HEK293 (cell line): ENCODE measurements around the gene GID4.

Experiments
- CTCF ChIA-PET: fragments of 350-600 bp; formaldehyde crosslinking; extraction: SDS; loops from one replicate; lab custom pipeline; 2021; ENCODE audit warnings: antibody characterized with exemption; lab: Yijun Ruan, JAX
- POLR2A ChIA-PET: fragments of 300-600 bp; formaldehyde crosslinking; extraction: SDS; loops from one replicate; lab custom pipeline; 2020; ENCODE audit warnings: antibody characterized with exemption, inconsistent platforms; lab: Yijun Ruan, JAX
- H3K27ac ChIP-seq: fragments of 200-500 bp; sonication (Bioruptor generic); 2 replicates; pipeline ENCODE4 v1.5.1; 2014; ENCODE audit warnings: low read depth, low read length, control low read depth, inconsistent platforms; ENCODE audit errors: extremely low read depth
- H3K36me3 ChIP-seq, 2 experiments: fragments of 200-500 bp in 1 of 2; sonication (Bioruptor generic) in 1 of 2; 1 replicate in 1 of 2; 2 replicates in 1 of 2; pipeline ENCODE4 v1.5.1; 2014 to 2017; ENCODE audit warnings: inconsistent platforms in 2 of 2, low read length in 2 of 2; ENCODE audit not compliant: control insufficient read depth in 2 of 2, insufficient read depth in 1 of 2
- H3K4me1 ChIP-seq: fragments of 200-500 bp; sonication (Bioruptor generic); 2 replicates; pipeline ENCODE4 v1.5.1; 2014; ENCODE audit warnings: mild to moderate bottlenecking, low read length, inconsistent platforms; ENCODE audit not compliant: control insufficient read depth, insufficient read depth
- H3K4me3 ChIP-seq: 2 replicates; pipeline ENCODE4 v1.5.1; 2011; ENCODE audit warnings: low read depth, mild to moderate bottlenecking, control low read depth, low read length, moderate library complexity
- H3K9me3 ChIP-seq: fragments of 200-500 bp; sonication (Bioruptor generic); 2 replicates; pipeline ENCODE4 v1.5.1; 2014; ENCODE audit warnings: low read depth, low read length, inconsistent platforms; ENCODE audit not compliant: control insufficient read depth, insufficient read depth
- BCL11B ChIP-seq: fragments of 450-650 bp; formaldehyde crosslinking; IDR thresholded peaks from 2 replicates; pipeline ENCODE4 v1.5.1; 2016; ENCODE audit warnings: low read depth, missing biosample characterization, missing genetic modification characterization
- CTCF ChIP-seq: fragments of 450-650 bp; formaldehyde crosslinking; IDR thresholded peaks from 2 replicates; pipeline ENCODE4 v1.5.1; 2016; ENCODE audit warnings: missing biosample characterization, missing genetic modification characterization
- IKZF3 ChIP-seq: fragments of 450-650 bp; IDR thresholded peaks from 2 replicates; pipeline ENCODE4 v1.5.0; 2018; ENCODE audit warnings: missing biosample characterization, mild to moderate bottlenecking, missing genetic modification characterization, moderate library complexity
- ZIC2 ChIP-seq: fragments of 450-650 bp; formaldehyde crosslinking; IDR thresholded peaks from 2 replicates; pipeline ENCODE4 v1.5.1; 2016; ENCODE audit warnings: missing biosample characterization, missing genetic modification characterization
- ZNF132 ChIP-seq: fragments of 450-650 bp; formaldehyde crosslinking; IDR thresholded peaks from 2 replicates; pipeline ENCODE4 v1.5.1; 2017; ENCODE audit warnings: missing biosample characterization, missing genetic modification characterization, borderline replicate concordance
- ZNF350 ChIP-seq: fragments of 450-650 bp; formaldehyde crosslinking; IDR thresholded peaks from 2 replicates; pipeline ENCODE4 v1.5.0; 2017; ENCODE audit warnings: missing biosample characterization, mild to moderate bottlenecking, missing genetic modification characterization
- ZNF473 ChIP-seq: fragments of 450-650 bp; formaldehyde crosslinking; IDR thresholded peaks from 2 replicates; pipeline ENCODE4 v1.5.1; 2017; ENCODE audit warnings: missing biosample characterization, missing genetic modification characterization
- ZNF629 ChIP-seq: fragments of 450-650 bp; formaldehyde crosslinking; IDR thresholded peaks from 2 replicates; pipeline ENCODE4 v1.5.1; 2017; ENCODE audit warnings: missing biosample characterization, missing genetic modification characterization
- TF ChIP-seq, protein P1 (sequence below): fragments of 450-650 bp; formaldehyde crosslinking; IDR thresholded peaks from 2 replicates; pipeline ENCODE4 v1.5.1; 2016; ENCODE audit warnings: missing biosample characterization, missing genetic modification characterization
- TF ChIP-seq, protein P2 (sequence below): fragments of 450-650 bp; IDR thresholded peaks from 2 replicates; pipeline ENCODE4 v1.5.1; 2018; ENCODE audit warnings: missing biosample characterization, mild to moderate bottlenecking, missing genetic modification characterization
- TF ChIP-seq, protein P3 (sequence below): IDR thresholded peaks from 2 replicates; pipeline ENCODE4 v1.6.1; 2011; ENCODE audit warnings: mild to moderate bottlenecking, low read depth, low read length, borderline replicate concordance

The GID4 gene

GRCh38 chr17:18015593-18015992 is 23.6 kb upstream of the GID4 start:
- ChIA-PET CTCF (no interaction called here), POLR2A (no interaction called here)
- no peak overlapping the region for H3K27ac ChIP-seq
- peaks cover 4 to 24% of the 10 kb centered on the region in 2 experiments; a peak in 2 of 3 replicates for H3K36me3 ChIP-seq
- no peak overlapping the region for H3K4me3 ChIP-seq
- H3K9me3 ChIP-seq = no peaks in the 10 kb centered on the region
- no peaks in the 10 kb centered on the region for H3K4me1 ChIP-seq
- TF ChIP-seq, protein P1, sequence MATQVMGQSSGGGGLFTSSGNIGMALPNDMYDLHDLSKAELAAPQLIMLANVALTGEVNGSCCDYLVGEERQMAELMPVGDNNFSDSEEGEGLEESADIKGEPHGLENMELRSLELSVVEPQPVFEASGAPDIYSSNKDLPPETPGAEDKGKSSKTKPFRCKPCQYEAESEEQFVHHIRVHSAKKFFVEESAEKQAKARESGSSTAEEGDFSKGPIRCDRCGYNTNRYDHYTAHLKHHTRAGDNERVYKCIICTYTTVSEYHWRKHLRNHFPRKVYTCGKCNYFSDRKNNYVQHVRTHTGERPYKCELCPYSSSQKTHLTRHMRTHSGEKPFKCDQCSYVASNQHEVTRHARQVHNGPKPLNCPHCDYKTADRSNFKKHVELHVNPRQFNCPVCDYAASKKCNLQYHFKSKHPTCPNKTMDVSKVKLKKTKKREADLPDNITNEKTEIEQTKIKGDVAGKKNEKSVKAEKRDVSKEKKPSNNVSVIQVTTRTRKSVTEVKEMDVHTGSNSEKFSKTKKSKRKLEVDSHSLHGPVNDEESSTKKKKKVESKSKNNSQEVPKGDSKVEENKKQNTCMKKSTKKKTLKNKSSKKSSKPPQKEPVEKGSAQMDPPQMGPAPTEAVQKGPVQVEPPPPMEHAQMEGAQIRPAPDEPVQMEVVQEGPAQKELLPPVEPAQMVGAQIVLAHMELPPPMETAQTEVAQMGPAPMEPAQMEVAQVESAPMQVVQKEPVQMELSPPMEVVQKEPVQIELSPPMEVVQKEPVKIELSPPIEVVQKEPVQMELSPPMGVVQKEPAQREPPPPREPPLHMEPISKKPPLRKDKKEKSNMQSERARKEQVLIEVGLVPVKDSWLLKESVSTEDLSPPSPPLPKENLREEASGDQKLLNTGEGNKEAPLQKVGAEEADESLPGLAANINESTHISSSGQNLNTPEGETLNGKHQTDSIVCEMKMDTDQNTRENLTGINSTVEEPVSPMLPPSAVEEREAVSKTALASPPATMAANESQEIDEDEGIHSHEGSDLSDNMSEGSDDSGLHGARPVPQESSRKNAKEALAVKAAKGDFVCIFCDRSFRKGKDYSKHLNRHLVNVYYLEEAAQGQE (tag by site-specific recombination) = no peak
- peak; percentile 28; the same call in 1 of the 2 replicates for TF ChIP-seq ZIC2 (tag by site-specific recombination)

- TF ChIP-seq IKZF3 = no peak
- TF ChIP-seq ZNF473 (tag by site-specific recombination) = no peak
- TF ChIP-seq, all 188 proteins: peak for 0
- Histone ChIP-seq H3K4me3 (no peak overlapping the region), H3K9me3 (no peaks in the 10 kb centered on the region), H3K27ac (no peak overlapping the region), H3K36me3 (peaks cover 4 to 27% of the 10 kb centered on the region in 2 experiments; a peak in 2 of 3 replicates), H3K4me1 (no peaks in the 10 kb centered on the region)
- POLR2A ChIA-PET = no interaction called here
- CTCF ChIA-PET = interaction anchor here (0.7 to 1.0 kb wide), 3 partner anchors 19 to 127 kb away, joined by 3 to 5 read pairs (median 4); no protein-coding TSS in a partner anchor
Observed at GRCh38 chr17:18016426-18016825, 22.8 kb upstream of the GID4 start.

DNA sequence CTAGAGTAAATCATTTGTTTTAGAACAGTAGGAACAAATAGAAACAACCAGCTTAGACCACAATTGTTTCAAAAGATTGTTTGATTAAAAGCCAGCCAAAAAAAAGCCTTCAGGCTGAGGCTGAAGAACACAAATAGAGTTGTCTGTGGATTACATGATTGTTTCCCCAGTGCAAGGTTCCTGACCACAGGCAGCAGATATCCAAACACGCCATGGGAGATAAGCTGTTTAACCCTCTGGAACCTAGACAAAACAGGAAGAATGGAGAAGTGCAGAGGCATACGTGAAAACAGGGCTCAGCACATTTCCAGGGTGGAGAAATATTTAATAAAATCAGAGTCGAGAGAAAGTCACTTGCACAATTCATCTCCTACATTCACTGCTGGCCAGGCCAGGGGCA is 21.2 kb upstream of the GID4 start:
- CTCF ChIA-PET = interaction anchor here (0.6 to 1.1 kb wide), 2 partner anchors 9 to 47 kb away, joined by 3 to 5 read pairs; no protein-coding TSS in a partner anchor
- POLR2A ChIA-PET = no interaction called here
- Histone ChIP-seq H3K4me3 (no peak overlapping the region), H3K9me3 (no peaks in the 10 kb centered on the region)
- TF ChIP-seq, protein P2, sequence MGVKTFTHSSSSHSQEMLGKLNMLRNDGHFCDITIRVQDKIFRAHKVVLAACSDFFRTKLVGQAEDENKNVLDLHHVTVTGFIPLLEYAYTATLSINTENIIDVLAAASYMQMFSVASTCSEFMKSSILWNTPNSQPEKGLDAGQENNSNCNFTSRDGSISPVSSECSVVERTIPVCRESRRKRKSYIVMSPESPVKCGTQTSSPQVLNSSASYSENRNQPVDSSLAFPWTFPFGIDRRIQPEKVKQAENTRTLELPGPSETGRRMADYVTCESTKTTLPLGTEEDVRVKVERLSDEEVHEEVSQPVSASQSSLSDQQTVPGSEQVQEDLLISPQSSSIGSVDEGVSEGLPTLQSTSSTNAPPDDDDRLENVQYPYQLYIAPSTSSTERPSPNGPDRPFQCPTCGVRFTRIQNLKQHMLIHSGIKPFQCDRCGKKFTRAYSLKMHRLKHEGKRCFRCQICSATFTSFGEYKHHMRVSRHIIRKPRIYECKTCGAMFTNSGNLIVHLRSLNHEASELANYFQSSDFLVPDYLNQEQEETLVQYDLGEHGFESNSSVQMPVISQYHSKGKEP = no peak
- TF ChIP-seq, protein P3, sequence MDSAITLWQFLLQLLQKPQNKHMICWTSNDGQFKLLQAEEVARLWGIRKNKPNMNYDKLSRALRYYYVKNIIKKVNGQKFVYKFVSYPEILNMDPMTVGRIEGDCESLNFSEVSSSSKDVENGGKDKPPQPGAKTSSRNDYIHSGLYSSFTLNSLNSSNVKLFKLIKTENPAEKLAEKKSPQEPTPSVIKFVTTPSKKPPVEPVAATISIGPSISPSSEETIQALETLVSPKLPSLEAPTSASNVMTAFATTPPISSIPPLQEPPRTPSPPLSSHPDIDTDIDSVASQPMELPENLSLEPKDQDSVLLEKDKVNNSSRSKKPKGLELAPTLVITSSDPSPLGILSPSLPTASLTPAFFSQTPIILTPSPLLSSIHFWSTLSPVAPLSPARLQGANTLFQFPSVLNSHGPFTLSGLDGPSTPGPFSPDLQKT = no peak
- TF ChIP-seq ZNF350 (tag by site-specific recombination) (no peak), ZNF629 (tag by site-specific recombination) (no peak), ZNF132 (tag by site-specific recombination) (no peak), CTCF (tag by site-specific recombination) (no peak), BCL11B (tag by site-specific recombination) (no peak)
- TF ChIP-seq, all 188 proteins: peak for 0
- H3K36me3 ChIP-seq = peaks cover 4 to 32% of the 10 kb centered on the region in 2 experiments; a peak in 2 of 3 replicates
- no peak overlapping the region for H3K27ac ChIP-seq
- no peaks in the 10 kb centered on the region for H3K4me1 ChIP-seq
